Measurements from ENCODE around the gene ADAMTS15. TPM values are rescaled to one million over a fixed set of nuclear protein-coding genes. Genes with fewer than 3 reads are reported as not detected.

The ADAMTS15 gene
- total RNA-seq, 1 donor from 2014 or later, result 43.5 TPM

- ATAC-seq (ENCODE audit: poor library complexity) (no peak), DNase-seq (no peak)
- intact Hi-C loops (cut with DNase I), result no loop called here
Observed at GRCh38 chr11:130518164-130518680, 69.8 kb downstream of the ADAMTS15 start.

GRCh38 chr11:130519128-130519932 is 70.9 kb downstream of the ADAMTS15 start:
- intact Hi-C loops (cut with DNase I), result no loop called here
- ATAC-seq (ENCODE audit: poor library complexity) (no peak), DNase-seq (no peak)

- DNase-seq (peak; percentile 79), ATAC-seq (ENCODE audit: poor library complexity) (peak; percentile 12)
- intact Hi-C loops (cut with DNase I), result loop anchor here (5.0 kb wide), 2 partner anchors 63 to 132 kb away; no protein-coding TSS in a partner anchor
Observed at GRCh38 chr11:130520271-130520671, 71.8 kb downstream of the ADAMTS15 start.

DNA sequence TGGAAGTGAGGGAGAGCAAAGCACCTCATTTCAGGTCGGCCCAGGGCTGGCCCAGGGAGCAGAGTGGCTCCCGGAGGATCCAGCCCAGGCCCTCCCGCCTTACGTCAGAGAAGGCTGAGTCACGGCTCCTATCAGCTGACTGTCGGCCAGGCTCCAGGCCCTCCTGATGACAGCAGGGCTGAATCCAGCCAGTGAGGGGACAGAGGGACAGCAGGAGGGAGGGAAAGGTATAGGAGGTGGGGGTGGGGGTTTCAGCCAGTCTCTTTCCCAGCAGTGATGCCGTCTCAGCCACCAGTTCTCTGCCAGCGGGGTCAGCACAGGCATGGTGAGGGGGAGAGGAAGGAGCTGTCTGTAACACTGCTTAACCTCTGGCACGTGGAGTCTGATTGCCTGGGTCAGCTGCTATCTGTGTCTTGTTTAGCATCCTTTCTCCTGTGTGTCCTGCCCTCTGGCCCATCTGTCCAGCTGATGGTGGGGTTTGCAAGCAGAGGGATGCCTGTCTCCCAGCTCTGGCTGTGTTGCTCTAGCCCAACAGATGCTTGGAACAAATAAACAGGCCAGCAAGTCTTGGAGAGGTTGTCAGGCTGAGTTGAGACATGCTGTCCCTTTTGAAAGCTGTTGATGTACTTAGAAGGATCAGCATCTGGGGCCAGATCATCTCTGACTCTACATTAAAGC is 74.0 kb downstream of the ADAMTS15 start:
- DNase-seq (peak; percentile 96), ATAC-seq (ENCODE audit: poor library complexity) (peak; percentile 94)
- intact Hi-C loops (cut with DNase I), result loop anchor here (5.0 kb wide), 2 partner anchors 65 to 130 kb away; no protein-coding TSS in a partner anchor

GRCh38 chr11:130523166-130523565 is 74.7 kb downstream of the ADAMTS15 start:
- intact Hi-C loops (cut with DNase I), result loop anchor here (5.0 kb wide), 2 partner anchors 66 to 129 kb away; no protein-coding TSS in a partner anchor
- DNase-seq (no peak), ATAC-seq (ENCODE audit: poor library complexity) (no peak)

DNA sequence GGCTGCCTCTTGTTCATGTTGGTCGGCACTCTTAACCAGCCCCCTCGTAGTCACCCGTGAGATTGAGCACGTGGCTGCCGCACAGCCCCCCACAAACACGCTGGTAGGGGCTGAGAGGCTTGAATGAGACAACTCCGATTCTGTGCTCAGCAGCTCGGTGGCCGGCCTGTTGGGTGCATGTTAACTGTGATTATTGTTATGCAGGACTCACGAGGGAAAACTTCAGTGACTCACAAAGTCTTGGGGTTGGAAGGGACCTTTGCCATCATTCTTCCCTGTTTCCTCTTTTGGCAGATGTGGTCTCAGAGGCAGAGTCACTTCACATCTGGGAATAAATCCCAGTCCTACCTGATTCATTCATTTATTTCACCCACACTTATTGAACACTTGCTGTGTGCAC is 75.2 kb downstream of the ADAMTS15 start:
- intact Hi-C loops (cut with DNase I), result loop anchor here (5.0 kb wide), 2 partner anchors 66 to 129 kb away; no protein-coding TSS in a partner anchor
- DNase-seq (peak; percentile 52), ATAC-seq (ENCODE audit: poor library complexity) (no peak)

GRCh38 chr11:130524132-130524790 is 75.8 kb downstream of the ADAMTS15 start:
- intact Hi-C loops (cut with DNase I), result loop anchor here (5.0 kb wide), 2 partner anchors 67 to 128 kb away; no protein-coding TSS in a partner anchor
- ATAC-seq (ENCODE audit: poor library complexity) (no peak), DNase-seq (no peak)

DNA sequence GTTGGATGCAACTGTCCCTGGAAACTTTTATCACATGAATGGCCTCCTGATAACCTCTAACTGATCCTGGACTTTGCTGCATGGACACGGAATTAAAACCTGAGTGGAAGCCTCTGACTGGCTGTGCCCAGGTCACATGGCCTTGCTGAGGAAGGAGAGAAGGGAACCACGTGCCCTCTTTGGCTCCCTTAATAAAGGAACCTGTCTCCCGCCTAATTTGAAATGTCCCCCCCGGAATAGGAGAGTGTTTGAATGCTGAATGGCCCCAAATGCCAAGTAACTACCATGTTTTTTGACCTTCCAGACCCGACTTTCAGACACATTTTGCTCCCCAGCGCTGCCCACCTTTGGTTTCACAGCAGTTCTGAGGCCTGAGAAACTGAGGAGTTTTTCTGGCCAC is 76.9 kb downstream of the ADAMTS15 start:
- ATAC-seq (ENCODE audit: poor library complexity) (no peak), DNase-seq (no peak)
- intact Hi-C loops (cut with DNase I), result no loop called here

Other genes starting within 250 kb of the ADAMTS15 start
- gene ZBTB44, start 133.7 kb upstream of the ADAMTS15 start, total RNA-seq, result 49.0 TPM
- gene ADAMTS8, start 20.0 kb upstream of the ADAMTS15 start, total RNA-seq, result 0.48 TPM